GM23338 (cell line): ENCODE results near the gene SRMS.

ENCODE experiments used
- CREB1 ChIP-seq: fragments of 250-450 bp; sonication (Bioruptor Pico); IDR thresholded peaks from 2 replicates; pipeline ENCODE4 v1.5.0; 2020; ENCODE audit warnings: low read depth, mild to moderate bottlenecking, moderate library complexity
- ETS1 ChIP-seq: IDR thresholded peaks from 2 replicates; pipeline ENCODE4 v1.6.1; 2016; ENCODE audit warnings: antibody characterized with exemption
- EZH2 ChIP-seq: fragments of 200-600 bp; sonication (generic); IDR thresholded peaks from one replicate; pipeline ENCODE4 v1.8.0; 2017; ENCODE audit warnings: antibody characterized with exemption, mild to moderate bottlenecking, low read depth; ENCODE audit not compliant: unreplicated experiment
- EZH2phosphoT487 ChIP-seq: fragments of 200-600 bp; sonication (generic); IDR thresholded peaks from one replicate; pipeline ENCODE4 v1.8.1; 2018; ENCODE audit warnings: antibody characterized with exemption; ENCODE audit not compliant: unreplicated experiment
- JUNB ChIP-seq: IDR thresholded peaks from one replicate; pipeline ENCODE4 v1.6.1; 2016; ENCODE audit warnings: antibody characterized with exemption; ENCODE audit not compliant: unreplicated experiment
- NANOG ChIP-seq: IDR thresholded peaks from 2 replicates; pipeline ENCODE4 v1.6.1; 2016; ENCODE audit warnings: antibody characterized with exemption, borderline replicate concordance
- POLR2AphosphoS5 ChIP-seq: IDR thresholded peaks from 2 replicates; pipeline ENCODE4 v1.6.1; 2016; ENCODE audit warnings: antibody characterized with exemption, low read depth
- REST ChIP-seq: IDR thresholded peaks from one replicate; pipeline ENCODE4 v1.6.1; 2018; ENCODE audit warnings: antibody characterized with exemption; ENCODE audit not compliant: unreplicated experiment
- ZNF114 ChIP-seq: fragments of 250-450 bp; sonication (Bioruptor Pico); IDR thresholded peaks from 2 replicates; pipeline ENCODE4 v1.5.0; 2020; ENCODE audit warnings: mild to moderate bottlenecking, moderate library complexity
- TF ChIP-seq, protein P1 (sequence below), 2 experiments: fragments of 200-600 bp in 1 of 2; sonication (generic) in 1 of 2; conservative IDR thresholded peaks; 2 replicates each; pipeline versions ENCODE4 v1.5.1 to v1.6.1; 2016 to 2017; ENCODE audit warnings: antibody characterized with exemption in 2 of 2, low read depth in 2 of 2, mild to moderate bottlenecking in 2 of 2, moderate library complexity in 1 of 2

- TF ChIP-seq, protein P1, sequence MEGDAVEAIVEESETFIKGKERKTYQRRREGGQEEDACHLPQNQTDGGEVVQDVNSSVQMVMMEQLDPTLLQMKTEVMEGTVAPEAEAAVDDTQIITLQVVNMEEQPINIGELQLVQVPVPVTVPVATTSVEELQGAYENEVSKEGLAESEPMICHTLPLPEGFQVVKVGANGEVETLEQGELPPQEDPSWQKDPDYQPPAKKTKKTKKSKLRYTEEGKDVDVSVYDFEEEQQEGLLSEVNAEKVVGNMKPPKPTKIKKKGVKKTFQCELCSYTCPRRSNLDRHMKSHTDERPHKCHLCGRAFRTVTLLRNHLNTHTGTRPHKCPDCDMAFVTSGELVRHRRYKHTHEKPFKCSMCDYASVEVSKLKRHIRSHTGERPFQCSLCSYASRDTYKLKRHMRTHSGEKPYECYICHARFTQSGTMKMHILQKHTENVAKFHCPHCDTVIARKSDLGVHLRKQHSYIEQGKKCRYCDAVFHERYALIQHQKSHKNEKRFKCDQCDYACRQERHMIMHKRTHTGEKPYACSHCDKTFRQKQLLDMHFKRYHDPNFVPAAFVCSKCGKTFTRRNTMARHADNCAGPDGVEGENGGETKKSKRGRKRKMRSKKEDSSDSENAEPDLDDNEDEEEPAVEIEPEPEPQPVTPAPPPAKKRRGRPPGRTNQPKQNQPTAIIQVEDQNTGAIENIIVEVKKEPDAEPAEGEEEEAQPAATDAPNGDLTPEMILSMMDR (conservative IDR thresholded peaks at IDR 0.05; ENCODE audit: low read depth in 2 of 2) = no peak
- TF ChIP-seq EZH2 = no peak
- no peak for TF ChIP-seq POLR2AphosphoS5
- no peak for TF ChIP-seq EZH2phosphoT487
- TF ChIP-seq ZNF114 = no peak
- no peak for TF ChIP-seq CREB1 (CRISPR knock-in tag)
- no peak for TF ChIP-seq NANOG
- TF ChIP-seq REST = no peak
- TF ChIP-seq JUNB = no peak
- no peak for TF ChIP-seq ETS1
These were observed 21.7 kb upstream of the SRMS start for GRCh38 chr20:63568986-63569949.
